ENCODE results near the gene GLIPR1.
"Not testable (repeated sequence)": the region's sequence is repeated elsewhere in the genome, so short reads cannot be mapped to it uniquely, and the experiment has no call there.

Gene GLIPR1

GRCh38 chr12:75474116-75474515 is 6.4 kb upstream of the GLIPR1 start:
- DNase-seq (ENCODE audit: insufficient read length, low spot score) (no peak), FAIRE-seq (no peak)
- TF ChIP-seq PAX5 (IDR thresholded peaks at IDR 0.05; ENCODE audit: insufficient read depth, low read length, severe bottlenecking) (no peak), POU2F2 (IDR thresholded peaks at IDR 0.05; ENCODE audit: low read depth, low read length) (no peak), SPI1 (IDR thresholded peaks at IDR 0.05; ENCODE audit: low read depth, low read length) (no peak), TAF1 (IDR thresholded peaks at IDR 0.05; ENCODE audit: low read depth, low read length) (no peak), POLR2AphosphoS5 (IDR thresholded peaks at IDR 0.05; ENCODE audit: low read depth, low read length) (no peak), POLR2A (IDR thresholded peaks at IDR 0.05; ENCODE audit: low read depth, low read length) (no peak)

GRCh38 chr12:75476071-75476470 is 4.5 kb upstream of the GLIPR1 start:
- no peak for FAIRE-seq

GRCh38 chr12:75477137-75477536 is 3.4 kb upstream of the GLIPR1 start:
- no peak for FAIRE-seq
- DNase-seq (ENCODE audit: insufficient read length, low spot score) = no peak
- no peak for TF ChIP-seq POLR2AphosphoS5 (IDR thresholded peaks at IDR 0.05; ENCODE audit: low read depth, low read length)
- TF ChIP-seq TAF1 (IDR thresholded peaks at IDR 0.05; ENCODE audit: low read depth, low read length) = no peak
- TF ChIP-seq POU2F2 (IDR thresholded peaks at IDR 0.05; ENCODE audit: low read depth, low read length) = no peak
- no peak for TF ChIP-seq POLR2A (IDR thresholded peaks at IDR 0.05; ENCODE audit: low read depth, low read length)
- TF ChIP-seq PAX5 (IDR thresholded peaks at IDR 0.05; ENCODE audit: insufficient read depth, low read length, severe bottlenecking) = no peak
- no peak for TF ChIP-seq SPI1 (IDR thresholded peaks at IDR 0.05; ENCODE audit: low read depth, low read length)

More at GRCh38 chr12:75476071-75476470, 4.5 kb upstream of the GLIPR1 start:
- no peak for TF ChIP-seq POLR2A (IDR thresholded peaks at IDR 0.05; ENCODE audit: low read depth, low read length)
- no peak for TF ChIP-seq TAF1 (IDR thresholded peaks at IDR 0.05; ENCODE audit: low read depth, low read length)
- TF ChIP-seq SPI1 (IDR thresholded peaks at IDR 0.05; ENCODE audit: low read depth, low read length) = no peak
- no peak for TF ChIP-seq PAX5 (IDR thresholded peaks at IDR 0.05; ENCODE audit: insufficient read depth, low read length, severe bottlenecking)
- TF ChIP-seq POLR2AphosphoS5 (IDR thresholded peaks at IDR 0.05; ENCODE audit: low read depth, low read length) = no peak
- TF ChIP-seq POU2F2 (IDR thresholded peaks at IDR 0.05; ENCODE audit: low read depth, low read length) = no peak
- DNase-seq (ENCODE audit: insufficient read length, low spot score) = no peak

GRCh38 chr12:75478116-75478794 is 2.3 kb upstream of the GLIPR1 start:
- DNase-seq (ENCODE audit: insufficient read length, low spot score) (no peak), FAIRE-seq (peak; percentile 69)
- TF ChIP-seq SPI1 (IDR thresholded peaks at IDR 0.05; ENCODE audit: low read depth, low read length) (peak; percentile 75), PAX5 (IDR thresholded peaks at IDR 0.05; ENCODE audit: insufficient read depth, low read length, severe bottlenecking) (no peak), TAF1 (IDR thresholded peaks at IDR 0.05; ENCODE audit: low read depth, low read length) (no peak)

GRCh38 chr12:75479963-75480461 is 543 bp upstream of the GLIPR1 start:
- TF ChIP-seq PAX5 (IDR thresholded peaks at IDR 0.05; ENCODE audit: insufficient read depth, low read length, severe bottlenecking) (no peak), POLR2A (IDR thresholded peaks at IDR 0.05; ENCODE audit: low read depth, low read length) (no peak), POLR2AphosphoS5 (IDR thresholded peaks at IDR 0.05; ENCODE audit: low read depth, low read length) (no peak), SPI1 (IDR thresholded peaks at IDR 0.05; ENCODE audit: low read depth, low read length) (no peak), TAF1 (IDR thresholded peaks at IDR 0.05; ENCODE audit: low read depth, low read length) (no peak), POU2F2 (IDR thresholded peaks at IDR 0.05; ENCODE audit: low read depth, low read length) (no peak)
- peak; percentile 20 for FAIRE-seq
- no peak for DNase-seq (ENCODE audit: insufficient read length, low spot score)

- FAIRE-seq (no peak), DNase-seq (ENCODE audit: insufficient read length, low spot score) (no peak)
- no peak for TF ChIP-seq POLR2AphosphoS5 (IDR thresholded peaks at IDR 0.05; ENCODE audit: low read depth, low read length)
- TF ChIP-seq POU2F2 (IDR thresholded peaks at IDR 0.05; ENCODE audit: low read depth, low read length) = no peak
- no peak for TF ChIP-seq PAX5 (IDR thresholded peaks at IDR 0.05; ENCODE audit: insufficient read depth, low read length, severe bottlenecking)
- no peak for TF ChIP-seq POLR2A (IDR thresholded peaks at IDR 0.05; ENCODE audit: low read depth, low read length)
- TF ChIP-seq TAF1 (IDR thresholded peaks at IDR 0.05; ENCODE audit: low read depth, low read length) = no peak
- peak; percentile 91 for TF ChIP-seq SPI1 (IDR thresholded peaks at IDR 0.05; ENCODE audit: low read depth, low read length)
Observed at GRCh38 chr12:75481013-75481705, 604 bp downstream of the GLIPR1 start.

GRCh38 chr12:75481774-75482173 is 1.2 kb downstream of the GLIPR1 start:
- no peak for TF ChIP-seq SPI1 (IDR thresholded peaks at IDR 0.05; ENCODE audit: low read depth, low read length)
- no peak for TF ChIP-seq POLR2A (IDR thresholded peaks at IDR 0.05; ENCODE audit: low read depth, low read length)
- TF ChIP-seq TAF1 (IDR thresholded peaks at IDR 0.05; ENCODE audit: low read depth, low read length) = no peak
- FAIRE-seq (peak; percentile 31), DNase-seq (ENCODE audit: insufficient read length, low spot score) (no peak)

- DNase-seq (ENCODE audit: insufficient read length, low spot score) (no peak), FAIRE-seq (peak; percentile 75)
- TF ChIP-seq SPI1 (IDR thresholded peaks at IDR 0.05; ENCODE audit: low read depth, low read length) (no peak), PAX5 (IDR thresholded peaks at IDR 0.05; ENCODE audit: insufficient read depth, low read length, severe bottlenecking) (no peak), POLR2A (IDR thresholded peaks at IDR 0.05; ENCODE audit: low read depth, low read length) (no peak), POU2F2 (IDR thresholded peaks at IDR 0.05; ENCODE audit: low read depth, low read length) (no peak), POLR2AphosphoS5 (IDR thresholded peaks at IDR 0.05; ENCODE audit: low read depth, low read length) (no peak), TAF1 (IDR thresholded peaks at IDR 0.05; ENCODE audit: low read depth, low read length) (no peak)
Observed at GRCh38 chr12:75482646-75483045, 2.1 kb downstream of the GLIPR1 start.

GRCh38 chr12:75483431-75483830 is 2.9 kb downstream of the GLIPR1 start:
- TF ChIP-seq TAF1 (IDR thresholded peaks at IDR 0.05; ENCODE audit: low read depth, low read length) (no peak), POLR2AphosphoS5 (IDR thresholded peaks at IDR 0.05; ENCODE audit: low read depth, low read length) (no peak), POU2F2 (IDR thresholded peaks at IDR 0.05; ENCODE audit: low read depth, low read length) (no peak), SPI1 (IDR thresholded peaks at IDR 0.05; ENCODE audit: low read depth, low read length) (no peak), PAX5 (IDR thresholded peaks at IDR 0.05; ENCODE audit: insufficient read depth, low read length, severe bottlenecking) (no peak), POLR2A (IDR thresholded peaks at IDR 0.05; ENCODE audit: low read depth, low read length) (no peak)
- no peak for FAIRE-seq

GRCh38 chr12:75484450-75484849 is 3.9 kb downstream of the GLIPR1 start:
- FAIRE-seq; DNase-seq (ENCODE audit: insufficient read length, low spot score): not testable (repeated sequence)

More at GRCh38 chr12:75483431-75483830, 2.9 kb downstream of the GLIPR1 start:
- DNase-seq (ENCODE audit: insufficient read length, low spot score) = no peak
